ENCODE measurements around the gene ARHGAP24.

ARHGAP24 gene

DNA sequence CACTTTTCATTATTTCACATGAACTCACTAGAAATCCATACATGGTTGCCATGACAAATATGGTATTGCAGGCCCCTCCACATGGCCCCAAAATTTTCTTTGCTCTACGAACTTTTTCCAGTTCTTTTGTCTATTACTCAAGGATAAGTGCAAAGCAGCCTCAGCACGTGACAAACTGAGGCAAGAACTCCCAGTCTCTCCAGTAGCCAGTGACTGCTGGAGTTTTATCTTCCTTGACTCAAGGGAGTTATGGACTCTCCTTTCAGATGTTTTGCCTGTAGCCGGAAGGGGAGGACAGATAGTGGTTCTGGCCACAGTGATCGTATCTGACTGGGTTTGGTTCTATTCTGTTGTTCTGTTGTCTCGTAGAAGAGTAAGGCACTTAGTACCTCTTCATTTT is 105.5 kb downstream of the ARHGAP24 start:
- no peak for DNase-seq (ENCODE audit: low read depth in 3 of 3)

GRCh38 chr4:85587952-85588351 is 113.0 kb downstream of the ARHGAP24 start:
- DNase-seq (ENCODE audit: low read depth in 3 of 3) = no peak

- DNase-seq (ENCODE audit: low read depth in 3 of 3) = no peak
These were observed 116.6 kb downstream of the ARHGAP24 start for GRCh38 chr4:85591406-85592098.

GRCh38 chr4:85595098-85595775 is 120.3 kb downstream of the ARHGAP24 start:
- no peak for DNase-seq (ENCODE audit: low read depth in 3 of 3)

- DNase-seq (ENCODE audit: low read depth in 3 of 3) = no peak
These were observed 121.0 kb downstream of the ARHGAP24 start for GRCh38 chr4:85595796-85596559.

DNA sequence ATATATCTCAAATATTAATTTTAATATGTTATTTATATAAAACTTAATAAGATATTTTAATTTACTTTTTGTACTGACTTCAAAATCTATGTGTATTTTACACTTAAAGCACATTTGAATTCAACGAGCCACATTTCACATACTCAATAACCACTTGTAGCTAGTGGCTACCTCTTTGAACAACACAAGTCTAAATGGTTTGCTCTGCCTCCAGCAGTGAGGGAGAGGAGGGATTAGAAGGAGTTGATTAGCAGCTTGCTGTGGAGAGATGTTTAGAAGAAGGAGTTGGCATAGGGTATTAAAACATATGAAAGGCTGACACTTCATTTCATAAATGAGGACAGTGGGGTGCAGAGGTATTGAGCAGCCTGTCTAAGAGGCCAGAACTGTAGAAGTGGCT is 124.0 kb downstream of the ARHGAP24 start:
- no peak for DNase-seq (ENCODE audit: low read depth in 3 of 3)

GRCh38 chr4:85600501-85600900 is 125.6 kb downstream of the ARHGAP24 start:
- DNase-seq (ENCODE audit: low read depth in 3 of 3) = no peak

DNA sequence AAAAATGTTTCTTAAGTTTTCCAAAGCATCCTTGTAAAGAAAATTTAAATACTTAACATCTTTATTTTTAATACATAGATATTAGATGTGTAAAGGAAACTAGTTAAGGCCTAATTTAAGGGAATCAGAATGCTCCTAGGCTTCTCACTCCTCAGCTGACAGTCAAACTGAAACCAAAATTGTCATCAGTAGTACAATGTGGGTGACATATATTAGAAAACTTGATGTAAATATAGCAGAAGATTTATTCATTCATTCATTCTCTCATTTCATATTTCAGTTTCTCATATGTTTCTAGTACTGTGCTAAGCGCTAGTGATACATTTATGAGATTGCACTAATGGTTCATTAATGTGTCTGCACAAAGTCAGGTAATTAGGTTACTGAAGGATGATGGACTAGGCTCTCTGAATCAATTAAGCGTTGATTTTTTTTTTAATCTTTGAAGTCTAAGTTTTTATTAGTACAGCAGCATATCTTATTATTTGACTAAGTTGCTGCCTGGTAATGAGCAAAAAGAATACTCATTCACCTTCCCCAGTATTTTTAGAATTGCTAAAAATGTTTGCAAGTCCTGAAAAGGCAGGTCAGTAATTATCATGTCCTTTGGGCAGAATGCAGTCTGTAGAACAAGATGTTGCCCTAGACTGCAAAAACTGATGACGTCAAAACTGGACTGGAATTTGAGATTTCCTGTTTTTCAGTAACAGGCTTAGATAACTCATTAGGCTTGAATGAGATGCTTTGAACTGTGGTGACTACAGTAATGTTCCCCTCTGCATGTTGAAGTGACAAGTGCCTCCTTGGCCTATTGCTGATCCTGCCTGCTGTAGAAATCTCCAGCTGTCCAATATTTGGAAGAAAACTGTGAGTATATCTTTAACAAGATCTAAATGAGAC is 128.7 kb downstream of the ARHGAP24 start:
- DNase-seq (ENCODE audit: low read depth in 3 of 3) = no peak

DNA sequence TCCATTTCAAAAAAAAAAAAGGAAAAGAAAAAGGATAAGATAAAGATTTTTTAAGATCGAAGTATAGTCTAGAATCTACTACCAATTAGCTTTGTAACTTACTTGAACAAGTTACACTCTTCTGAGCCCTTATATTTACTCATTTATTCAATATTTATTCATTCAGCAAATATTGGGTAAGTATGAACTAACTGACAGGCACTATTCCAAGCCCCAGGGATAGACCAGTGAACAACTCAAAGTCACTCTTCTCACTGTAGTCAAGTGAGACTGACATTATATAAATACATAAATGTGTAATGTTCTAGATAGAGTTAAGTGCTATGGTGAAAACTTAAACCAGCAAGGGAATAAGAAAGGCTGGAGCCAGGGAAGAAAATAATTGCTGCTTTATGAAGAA is 131.6 kb downstream of the ARHGAP24 start:
- no peak for DNase-seq (ENCODE audit: low read depth in 3 of 3)

DNA sequence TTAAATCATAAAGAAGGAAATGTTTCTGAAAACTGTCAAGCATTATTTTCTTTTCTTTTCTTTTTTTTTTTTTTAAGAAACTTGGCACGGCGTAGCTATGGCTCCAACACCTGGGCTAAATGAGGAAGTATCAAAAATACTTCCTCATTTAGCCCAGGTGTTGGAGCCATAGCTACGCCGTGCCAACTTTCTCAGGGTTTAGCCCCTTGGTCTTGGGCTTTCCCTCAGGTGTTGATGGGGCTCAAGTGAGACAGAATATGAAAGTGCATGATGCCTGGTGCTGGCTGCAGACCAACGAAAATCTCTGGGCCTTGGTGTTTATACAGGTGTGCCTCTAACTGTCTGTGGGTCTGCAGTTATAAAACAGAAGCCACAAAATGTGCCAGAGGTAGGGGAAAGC is 132.7 kb downstream of the ARHGAP24 start:
- DNase-seq (ENCODE audit: low read depth in 3 of 3) = no peak

DNA sequence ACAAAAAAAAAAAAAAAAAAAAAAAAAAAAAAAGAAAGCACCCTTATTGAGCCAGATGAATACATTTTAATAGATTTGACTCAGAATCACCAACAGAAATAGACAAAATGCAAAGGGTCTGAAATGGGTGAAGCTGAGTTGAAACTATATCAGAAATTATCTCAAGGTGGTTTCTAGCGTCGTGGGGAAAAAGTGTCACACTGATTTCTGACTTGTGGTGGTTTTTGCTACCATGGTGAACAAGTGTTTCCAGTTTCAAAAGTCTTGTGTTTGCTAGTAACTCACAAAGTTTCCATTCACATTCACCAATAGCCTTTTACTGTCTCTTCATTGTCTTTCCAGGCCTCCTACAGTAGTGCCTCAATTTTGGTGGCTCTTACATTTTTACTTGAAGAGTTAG is 135.5 kb downstream of the ARHGAP24 start:
- no peak for DNase-seq (ENCODE audit: low read depth in 3 of 3)

GRCh38 chr4:85611661-85612060 is 136.7 kb downstream of the ARHGAP24 start:
- no peak for DNase-seq (ENCODE audit: low read depth in 3 of 3)

GRCh38 chr4:85613901-85614300 is 139.0 kb downstream of the ARHGAP24 start:
- DNase-seq (ENCODE audit: low read depth in 3 of 3) = no peak

DNA sequence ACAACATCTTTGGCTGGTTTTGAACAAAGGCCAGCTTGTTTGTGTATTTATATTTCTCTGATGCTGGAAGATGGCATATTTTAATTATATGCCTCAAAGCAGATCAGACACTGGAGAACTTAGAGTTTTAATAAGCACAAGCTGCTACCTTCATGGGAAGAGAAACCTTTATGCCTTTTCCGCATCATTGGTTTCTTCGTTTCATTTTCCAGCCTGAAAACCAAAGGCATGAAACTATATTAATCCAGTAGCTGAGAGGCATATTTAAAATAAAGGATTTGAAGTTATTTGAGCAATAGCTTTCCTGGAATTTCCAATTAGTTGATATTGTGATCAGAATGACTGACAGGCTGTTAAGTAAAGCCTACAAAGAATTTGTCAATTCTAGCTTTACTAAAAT is 141.0 kb downstream of the ARHGAP24 start:
- DNase-seq (ENCODE audit: low read depth in 3 of 3) = no peak

DNA sequence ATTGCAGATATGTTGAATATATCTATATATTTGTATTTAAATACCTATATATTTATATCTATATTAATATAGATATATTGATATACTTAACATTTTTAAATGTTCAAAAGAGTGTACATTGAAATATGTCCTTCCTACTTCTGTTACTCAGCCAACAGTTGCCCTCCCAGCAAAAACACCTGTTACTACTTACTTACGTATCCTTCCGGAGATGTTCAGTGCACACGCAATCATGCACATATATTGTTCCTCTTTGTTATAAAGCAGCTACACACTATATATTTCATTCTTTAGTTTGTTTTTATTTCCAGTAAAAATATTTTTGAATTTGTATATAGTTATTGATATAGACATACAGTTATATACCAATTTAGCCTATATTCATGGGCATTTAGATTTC is 142.3 kb downstream of the ARHGAP24 start:
- no peak for DNase-seq (ENCODE audit: low read depth in 3 of 3)

DNA sequence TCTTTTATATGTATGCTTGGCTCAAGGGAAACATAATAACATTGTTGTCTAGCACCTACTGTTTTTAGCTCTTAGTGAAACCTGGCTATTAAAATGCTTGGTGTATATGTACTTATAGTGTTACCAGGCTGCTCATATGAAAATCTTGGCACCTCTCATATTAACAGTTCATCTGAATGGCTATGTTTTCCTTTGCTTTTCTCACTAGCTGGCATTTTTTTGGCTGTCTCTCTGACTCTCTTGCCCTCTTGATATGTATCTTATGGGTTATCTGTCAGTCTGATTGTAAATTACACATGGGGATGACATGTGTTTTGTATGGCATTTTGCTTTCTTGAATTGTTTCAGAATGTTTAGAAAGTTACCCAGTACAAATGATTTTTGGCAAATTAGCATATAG is 158.0 kb downstream of the ARHGAP24 start:
- DNase-seq (ENCODE audit: low read depth in 3 of 3) = no peak

DNA sequence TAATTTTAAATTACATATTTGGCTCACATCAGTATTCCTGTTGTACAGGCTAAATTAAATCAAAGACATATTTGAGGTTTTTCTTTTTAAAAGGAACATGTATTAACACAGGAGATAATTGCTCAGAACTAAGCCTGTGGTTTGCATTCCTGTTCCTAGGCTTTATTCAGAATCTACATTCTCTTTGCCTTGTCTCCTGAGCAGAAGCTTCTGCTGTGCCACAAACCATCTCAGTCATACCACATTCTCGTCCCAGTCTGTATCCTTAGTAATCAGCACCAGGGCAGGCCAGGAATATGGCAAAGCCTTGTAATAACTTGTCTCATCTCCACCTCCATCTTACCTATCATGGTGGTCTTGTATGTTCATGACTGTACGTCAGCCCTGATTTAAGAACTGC is 162.8 kb downstream of the ARHGAP24 start:
- DNase-seq (ENCODE audit: low read depth in 3 of 3) = no peak

GRCh38 chr4:85639946-85640345 is 165.0 kb downstream of the ARHGAP24 start:
- DNase-seq (ENCODE audit: low read depth in 3 of 3) = no peak

DNA sequence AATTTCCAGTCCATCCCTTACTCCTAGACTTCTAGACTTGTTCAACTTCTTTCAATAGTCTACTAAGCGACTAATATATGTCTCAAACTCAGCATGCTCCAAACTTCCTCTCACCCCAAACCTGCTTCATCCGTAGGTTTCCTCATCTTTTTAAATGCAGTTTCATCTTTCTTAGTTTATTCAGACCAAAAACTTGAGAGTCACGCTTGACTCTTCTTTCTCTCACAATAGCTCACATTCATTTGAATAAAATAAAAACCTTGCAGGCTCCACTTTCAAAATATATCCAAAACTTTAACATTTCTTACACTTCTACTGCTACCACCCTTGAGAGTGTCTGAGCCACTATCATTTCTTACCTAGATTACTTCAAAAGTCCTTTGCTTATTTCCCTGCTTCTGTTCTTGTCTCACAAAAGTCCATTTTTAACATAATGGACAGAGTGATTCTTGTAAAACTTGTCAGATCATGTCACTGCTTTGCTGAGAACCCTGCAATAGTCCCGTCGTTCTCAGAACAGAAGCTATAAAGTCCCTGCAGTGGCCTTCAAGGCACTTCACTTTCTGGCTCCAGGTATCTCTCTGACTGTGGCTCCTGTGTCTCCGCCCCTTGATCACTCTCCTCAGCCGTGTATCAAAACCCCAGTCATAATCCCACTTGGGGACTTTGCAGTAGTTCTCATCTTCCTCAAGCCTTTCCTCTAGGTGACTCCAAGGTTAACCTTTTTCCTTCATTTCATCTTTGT is 167.6 kb downstream of the ARHGAP24 start:
- DNase-seq (ENCODE audit: low read depth in 3 of 3) = no peak

DNA sequence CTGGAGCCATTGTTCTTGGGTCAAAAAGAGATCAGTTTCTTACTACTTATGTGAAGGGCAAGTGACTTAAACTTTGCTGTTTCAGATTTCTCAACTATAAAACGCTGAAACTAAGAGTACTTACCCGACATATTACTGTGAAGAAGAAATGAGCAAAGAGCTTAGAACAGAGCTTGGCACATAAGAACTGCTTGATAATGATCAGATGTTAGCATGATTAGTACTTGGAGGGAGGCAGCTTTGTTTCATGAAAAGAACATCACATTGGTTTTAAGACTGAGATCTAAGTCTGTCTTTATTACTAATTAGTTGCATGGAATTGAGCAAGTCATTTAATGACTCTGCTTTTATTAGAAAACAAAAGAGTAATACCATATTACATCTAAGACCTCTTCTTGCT is 169.1 kb downstream of the ARHGAP24 start:
- DNase-seq (ENCODE audit: low read depth in 3 of 3) = no peak

DNA sequence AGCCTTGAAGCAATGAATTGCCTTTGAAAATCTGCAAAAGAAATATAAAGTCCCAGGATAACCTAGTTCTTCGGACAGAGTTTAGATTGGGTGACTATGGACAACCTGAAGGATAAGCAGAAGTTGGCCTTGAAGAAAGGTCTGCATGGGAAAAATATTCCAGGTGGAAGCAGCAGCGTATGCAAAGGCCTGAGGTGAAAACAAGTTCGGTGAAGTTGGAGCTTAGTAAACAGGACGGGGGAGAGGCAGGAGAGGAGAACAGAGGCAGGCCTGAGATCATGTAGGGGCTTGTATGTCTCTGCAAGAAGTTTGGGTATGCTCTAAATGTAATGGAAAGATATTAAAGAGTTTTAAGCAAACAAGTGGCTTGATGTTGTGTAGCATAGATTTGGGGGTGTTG is 176.0 kb downstream of the ARHGAP24 start:
- DNase-seq (ENCODE audit: low read depth in 3 of 3) = no peak

All from stimulated activated CD4-positive, alpha-beta T cell treated with anti-CD3 and anti-CD28 coated beads, TNF-alpha, amount 100 ng/mL, for 48 hours (primary cell).